ENCODE data around the gene TOMT. TPM values are rescaled to one million over a fixed set of nuclear protein-coding genes. Genes with fewer than 3 reads are reported as not detected.

The TOMT gene
- polyA plus RNA-seq, 10 donors: not detected

Other genes starting within 250 kb of the TOMT start
- gene DEFB131B, start 227.5 kb upstream of the TOMT start, polyA plus RNA-seq (ENCODE audit: insufficient read length in 10 of 10): 1 to 10 TPM in 2 of 10 donors, not detected in 8; 1.3 to 2.2 TPM
- 1 to 10 TPM; 1.9 to 3.9 (median 2.9) TPM for gene XNDC1N, start 177.3 kb upstream of the TOMT start, polyA plus RNA-seq (ENCODE audit: insufficient read length in 10 of 10)
- 10 to 100 TPM; 24.1 to 33.1 (median 27.5) TPM for gene RNF121, start 176.9 kb upstream of the TOMT start, polyA plus RNA-seq (ENCODE audit: insufficient read length in 10 of 10)
- 10 to 100 TPM in 2 of 10 donors, 1 to 10 TPM in 8; 4.3 to 11.5 (median 6.9) TPM for gene IL18BP, start 107.0 kb upstream of the TOMT start, polyA plus RNA-seq (ENCODE audit: insufficient read length in 10 of 10)
- gene NUMA1, start 25.4 kb upstream of the TOMT start, polyA plus RNA-seq (ENCODE audit: insufficient read length in 10 of 10): 100 to 1,000 TPM; 135 to 197 (median 155) TPM
- gene LRRC51, start 25.1 kb upstream of the TOMT start, polyA plus RNA-seq (ENCODE audit: insufficient read length in 10 of 10): 10 to 100 TPM in 2 of 10 donors, 1 to 10 TPM in 8; 4.7 to 10.4 (median 6.8) TPM
- 10 to 100 TPM; 73.6 to 94.0 (median 82.1) TPM for gene LAMTOR1, start 2.6 kb upstream of the TOMT start, polyA plus RNA-seq (ENCODE audit: insufficient read length in 10 of 10)
- 10 to 100 TPM; 29.9 to 34.1 (median 32.2) TPM for gene ANAPC15, start 6.8 kb downstream of the TOMT start, polyA plus RNA-seq (ENCODE audit: insufficient read length in 10 of 10)
- not detected for gene FOLR3, start 29.8 kb downstream of the TOMT start, polyA plus RNA-seq (ENCODE audit: insufficient read length in 10 of 10)
- 1 to 10 TPM; 2.2 to 6.8 (median 3.5) TPM for gene FOLR1, start 86.2 kb downstream of the TOMT start, polyA plus RNA-seq (ENCODE audit: insufficient read length in 10 of 10)
- gene FOLR2, start 110.9 kb downstream of the TOMT start, polyA plus RNA-seq (ENCODE audit: insufficient read length in 10 of 10): 10 to 100 TPM; 18.5 to 34.7 (median 22.5) TPM
- gene INPPL1, start 118.8 kb downstream of the TOMT start, polyA plus RNA-seq (ENCODE audit: insufficient read length in 10 of 10): 100 to 1,000 TPM; 109 to 182 (median 141) TPM
- not detected for gene PHOX2A, start 138.3 kb downstream of the TOMT start, polyA plus RNA-seq (ENCODE audit: insufficient read length in 10 of 10)